GM12878 (cell line): ENCODE measurements around the gene PLEKHG2. TPM values are rescaled to one million over a fixed set of nuclear protein-coding genes. Genes with fewer than 3 reads are reported as not detected.
A peak's percentile ranks its signal among the peaks of the same experiment; 100 is the strongest.

Experiments used
- BCL11A ChIP-seq: IDR thresholded peaks from 2 replicates; pipeline ENCODE4 v1.6.1; 2011; ENCODE audit warnings: low read depth, low read length
- BRCA1 ChIP-seq: IDR thresholded peaks from 2 replicates; pipeline ENCODE4 v1.6.1; 2011; ENCODE audit warnings: low read depth, low read length, improper control_type of control experiment
- CHD1 ChIP-seq: IDR thresholded peaks from 2 replicates; pipeline ENCODE4 v1.6.1; 2012; ENCODE audit warnings: low read depth, low read length, improper control_type of control experiment
- EZH2 ChIP-seq: IDR thresholded peaks from 2 replicates; pipeline ENCODE4 v1.6.1; 2012; ENCODE audit warnings: low read depth, mild to moderate bottlenecking, control low read depth, inconsistent platforms, low read length, borderline replicate concordance; ENCODE audit not compliant: control insufficient read depth
- FOXM1 ChIP-seq: IDR thresholded peaks from 2 replicates; pipeline ENCODE4 v1.6.1; 2012; ENCODE audit warnings: low read depth, mild to moderate bottlenecking, inconsistent platforms, low read length, moderate library complexity
- HDAC2 ChIP-seq: fragments of 200-600 bp; sonication (generic); IDR thresholded peaks from 2 replicates; pipeline ENCODE4 v1.6.1; 2017
- HDGF ChIP-seq: fragments of 450-650 bp; IDR thresholded peaks from 2 replicates; pipeline ENCODE4 v1.6.1; 2016; ENCODE audit warnings: antibody characterized with exemption
- IRF3 ChIP-seq: fragments of 450-650 bp; IDR thresholded peaks from 2 replicates; pipeline ENCODE4 v1.6.1; 2014; ENCODE audit warnings: mild to moderate bottlenecking
- KAT2A ChIP-seq: conservative IDR thresholded peaks from 2 replicates; pipeline ENCODE4 v1.6.1; 2011; ENCODE audit warnings: low read depth, low read length; ENCODE audit not compliant: control insufficient read depth
- LARP7 ChIP-seq: fragments of 450-650 bp; IDR thresholded peaks from 2 replicates; pipeline ENCODE4 v1.6.1; 2017; ENCODE audit warnings: mild to moderate bottlenecking
- MTA2 ChIP-seq: fragments of 450-650 bp; IDR thresholded peaks from 2 replicates; pipeline ENCODE4 v1.6.1; 2016; ENCODE audit warnings: low read depth, mild to moderate bottlenecking, moderate library complexity
- NFIC ChIP-seq: IDR thresholded peaks from 2 replicates; pipeline ENCODE4 v1.6.1; 2012; ENCODE audit warnings: low read depth, mild to moderate bottlenecking, inconsistent platforms, low read length, moderate library complexity
- NRF1 ChIP-seq: conservative IDR thresholded peaks from 2 replicates; pipeline ENCODE4 v1.6.1; 2011; ENCODE audit warnings: mild to moderate bottlenecking, low read depth, low read length, improper control_type of control experiment
- PML ChIP-seq: IDR thresholded peaks from 2 replicates; pipeline ENCODE4 v1.6.1; 2012; ENCODE audit warnings: low read length, inconsistent platforms
- RB1 ChIP-seq: fragments of 450-650 bp; formaldehyde crosslinking; IDR thresholded peaks from 2 replicates; pipeline ENCODE4 v1.6.1; 2017; ENCODE audit warnings: mild to moderate bottlenecking, borderline replicate concordance
- RELB ChIP-seq: fragments of 450-650 bp; IDR thresholded peaks from 2 replicates; pipeline ENCODE4 v1.6.1; 2017; ENCODE audit warnings: low read depth, mild to moderate bottlenecking, moderate library complexity
- SP1 ChIP-seq: IDR thresholded peaks from one replicate; pipeline ENCODE4 v1.6.1; 2011; ENCODE audit warnings: low read depth, low read length
- SPI1 ChIP-seq: IDR thresholded peaks from 2 replicates; pipeline ENCODE4 v1.6.1; 2011; ENCODE audit warnings: low read depth, mild to moderate bottlenecking, low read length, moderate library complexity, borderline replicate concordance; ENCODE audit not compliant: insufficient read depth
- SRF ChIP-seq, 2 experiments: IDR thresholded peaks; 2 replicates each; pipeline ENCODE4 v1.6.1; 2011; ENCODE audit warnings: low read depth in 2 of 2, low read length in 2 of 2, mild to moderate bottlenecking in 1 of 2, moderate library complexity in 1 of 2
- STAT1 ChIP-seq: fragments of 450-650 bp; conservative IDR thresholded peaks from 2 replicates; pipeline ENCODE4 v1.6.1; 2014; ENCODE audit warnings: antibody characterized with exemption, mild to moderate bottlenecking
- STAT3 ChIP-seq: IDR thresholded peaks from 2 replicates; pipeline ENCODE4 v1.6.1; 2011; ENCODE audit warnings: low read depth, low read length, improper control_type of control experiment
- TARDBP ChIP-seq: IDR thresholded peaks from 2 replicates; pipeline ENCODE4 v1.6.1; 2016; ENCODE audit warnings: borderline replicate concordance
- USF1 ChIP-seq: IDR thresholded peaks from 2 replicates; pipeline ENCODE4 v1.6.1; 2011; ENCODE audit warnings: borderline replicate concordance, low read depth, mild to moderate bottlenecking, moderate library complexity, mixed read lengths, low read length; ENCODE audit not compliant: insufficient read depth; ENCODE audit errors: extremely low read length
- USF2 ChIP-seq: IDR thresholded peaks from 2 replicates; pipeline ENCODE4 v1.6.1; 2011; ENCODE audit warnings: low read depth, low read length, improper control_type of control experiment, borderline replicate concordance
- YBX1 ChIP-seq: fragments of 450-650 bp; IDR thresholded peaks from 2 replicates; pipeline ENCODE4 v1.6.1; 2016; ENCODE audit warnings: antibody characterized with exemption
- ZBTB11 ChIP-seq: fragments of 450-650 bp; formaldehyde crosslinking; IDR thresholded peaks from 2 replicates; pipeline ENCODE4 v1.5.0; 2022; ENCODE audit warnings: mild to moderate bottlenecking, missing genetic modification characterization
- polyA plus RNA-seq, 11 experiments: library from polyadenylated mRNA; depleted of rRNA in 4 of 11; unstranded in 6 of 11; stranded (reverse) in 5 of 11; fragments of >200 nt; fragmentation: Nextera tagmentation in 4 of 11; fragmentation: Illumina TruSeq in 1 of 11; extraction: Ambion mirVana in 4 of 11; extraction: Trizol in 1 of 11; gene quantifications; 1 replicate in 1 of 11; 2 replicates in 10 of 11; pipeline versions ENCODE4 v1.2.1 to v1.2.3, GENCODE V29; 2011 to 2016; ENCODE audit warnings: inconsistent platforms in 2 of 11, missing spikeins in 2 of 11, low read depth in 1 of 11
- total RNA-seq, 4 experiments: library from RNA; depleted of rRNA in 3 of 4; stranded (reverse); fragments of >200 nt in 3 of 4; fragmentation: Illumina TruSeq in 1 of 4; extraction: Trizol in 1 of 4; gene quantifications; 2 replicates each; pipeline versions ENCODE4 v1.2.1 to v1.2.3, GENCODE V29; 2013 to 2021

The PLEKHG2 gene
- total and polyA plus RNA-seq, 10 of the 15 experiments (the other 5 are each of a cell fraction or from before 2014, with no cell fraction given), result 3.0 to 62.5 (median 17.2) TPM

- TF ChIP-seq ZBTB11 (CRISPR knock-in tag) (no peak), RELB (no peak), TARDBP (no peak), KAT2A (no peak), SRF (IDR thresholded peaks at IDR 0.05; ENCODE audit: low read depth in 2 of 2, low read length in 2 of 2) (no peak), EZH2 (no peak), STAT1 (no peak), RB1 (no peak), HDGF (no peak), HDAC2 (no peak), NRF1 (no peak), PML (no peak), YBX1 (no peak), CHD1 (no peak), BCL11A (no peak), NFIC (no peak), FOXM1 (no peak), IRF3 (no peak), USF2 (no peak), BRCA1 (no peak), LARP7 (0 out of 2 replicates have a peak, but pooled peaks have one; percentile 16), SPI1 (no peak), USF1 (no peak), STAT3 (no peak), MTA2 (0 out of 2 replicates have a peak, but pooled peaks have one; percentile 6), SP1 (no peak)
Observed at GRCh38 chr19:39412867-39413271, 400 bp downstream of the PLEKHG2 start (continued).
